Measurements from ENCODE around the gene RASA3.

GRCh38 chr13:114072421-114072820 is 60.0 kb downstream of the RASA3 start:
- TF ChIP-seq CTCF (conservative IDR thresholded peaks at IDR 0.05), result no peak
- TF ChIP-seq EZH2 (IDR thresholded peaks at IDR 0.05; ENCODE audit: low read depth), result no peak
